ENCODE results near the gene EWSR1.

EWSR1 gene

GRCh38 chr22:29302681-29303465 lies 34.8 kb downstream of the EWSR1 start:
- DNase-seq (ENCODE audit: low read depth, low spot score), result no peak

GRCh38 chr22:29305836-29306174 lies 37.7 kb downstream of the EWSR1 start:
- no peak for DNase-seq (ENCODE audit: low read depth, low spot score)

GRCh38 chr22:29306175-29306834 lies 38.2 kb downstream of the EWSR1 start, which contains the start of gene GAS2L1:
TSS of gene GAS2L1 (plus strand) at chr22:29306650. CDS start at chr22:29308106, 1,456 bp downstream.
- DNase-seq (ENCODE audit: low read depth, low spot score), result no peak

- DNase-seq (ENCODE audit: low read depth, low spot score), result no peak
Measured at GRCh38 chr22:29306835-29307595, 38.9 kb downstream of the EWSR1 start.

- DNase-seq (ENCODE audit: low read depth, low spot score), result no peak
Measured at GRCh38 chr22:29307596-29308147, 39.6 kb downstream of the EWSR1 start.

- DNase-seq (ENCODE audit: low read depth, low spot score), result no peak
Measured at GRCh38 chr22:29308148-29308790, 40.2 kb downstream of the EWSR1 start.

- no peak for DNase-seq (ENCODE audit: low read depth, low spot score)
Measured at GRCh38 chr22:29308791-29309262, 40.8 kb downstream of the EWSR1 start.

- DNase-seq (ENCODE audit: low read depth, low spot score), result no peak
Measured at GRCh38 chr22:29309332-29310064, 41.4 kb downstream of the EWSR1 start.

GRCh38 chr22:29310065-29310862 lies 42.2 kb downstream of the EWSR1 start:
- no peak for DNase-seq (ENCODE audit: low read depth, low spot score)

GRCh38 chr22:29310863-29311339 lies 42.8 kb downstream of the EWSR1 start:
- DNase-seq (ENCODE audit: low read depth, low spot score), result no peak

- no peak for DNase-seq (ENCODE audit: low read depth, low spot score)
Measured at GRCh38 chr22:29311464-29312217, 43.6 kb downstream of the EWSR1 start.

GRCh38 chr22:29312218-29313125 lies 44.4 kb downstream of the EWSR1 start:
- DNase-seq (ENCODE audit: low read depth, low spot score), result no peak

- DNase-seq (ENCODE audit: low read depth, low spot score), result no peak
Measured at GRCh38 chr22:29313126-29313575, 45.1 kb downstream of the EWSR1 start.

- no peak for DNase-seq (ENCODE audit: low read depth, low spot score)
Measured at GRCh38 chr22:29313576-29314466, 45.8 kb downstream of the EWSR1 start.

- no peak for DNase-seq (ENCODE audit: low read depth, low spot score)
Measured at GRCh38 chr22:29314537-29315285, 46.6 kb downstream of the EWSR1 start.
